Activated naive CD4-positive, alpha-beta T cell treated with anti-CD3 and anti-CD28 coated beads, Interleukin-2, amount 50 U/mL, for 24 hours (primary cell): ENCODE data around the gene HDAC4.

Source experiments
- H3K27ac Mint-ChIP-seq: one replicate; pipeline ENCODE4 v1.8.0; 2021; ENCODE audit warnings: mild to moderate bottlenecking, mixed read lengths
- H3K27me3 Mint-ChIP-seq: one replicate; pipeline ENCODE4 v1.8.0; 2021; ENCODE audit warnings: mixed read lengths
- H3K36me3 Mint-ChIP-seq: one replicate; pipeline ENCODE4 v1.8.0; 2021; ENCODE audit warnings: mixed read lengths
- H3K4me1 Mint-ChIP-seq: one replicate; pipeline ENCODE4 v1.8.0; 2021; ENCODE audit warnings: mixed read lengths
- H3K4me3 Mint-ChIP-seq: one replicate; pipeline ENCODE4 v1.8.0; 2021; ENCODE audit warnings: mild to moderate bottlenecking, mixed read lengths
- H3K9me3 Mint-ChIP-seq: one replicate; pipeline ENCODE4 v1.8.0; 2021; ENCODE audit warnings: mixed read lengths

Gene HDAC4

GRCh38 chr2:239113615-239114014, 287.2 kb downstream of the HDAC4 start:
- H3K27me3 Mint-ChIP-seq, result no peaks in the 10 kb centered on the region
- H3K9me3 Mint-ChIP-seq, result no peaks in the 10 kb centered on the region
- H3K4me3 Mint-ChIP-seq, result no peak overlapping the region
- no peaks in the 10 kb centered on the region for H3K36me3 Mint-ChIP-seq
- no peak overlapping the region for H3K27ac Mint-ChIP-seq
- peaks cover 4% of the 10 kb centered on the region for H3K4me1 Mint-ChIP-seq

DNA sequence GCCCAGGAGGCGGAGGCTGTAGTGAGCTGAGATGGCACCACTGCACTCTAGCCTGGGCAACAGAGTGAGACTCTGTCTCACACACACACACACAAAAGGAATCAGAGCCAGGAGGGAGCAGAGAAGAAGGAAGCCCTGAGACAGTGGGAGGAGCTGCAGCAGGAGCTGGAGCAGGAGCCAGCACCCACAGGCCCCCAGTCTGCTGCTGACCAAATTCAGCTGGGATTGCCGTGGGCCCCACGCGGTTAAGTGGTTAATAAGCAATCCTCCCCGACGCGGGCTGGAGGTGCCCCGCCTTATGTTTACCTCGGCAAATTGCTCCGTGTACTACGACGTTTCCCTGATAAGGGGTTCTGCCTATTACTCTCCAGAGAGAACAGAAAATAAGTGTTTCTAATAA, 287.6 kb downstream of the HDAC4 start:
- no peaks in the 10 kb centered on the region for H3K27me3 Mint-ChIP-seq
- no peaks in the 10 kb centered on the region for H3K9me3 Mint-ChIP-seq
- no peak overlapping the region for H3K4me3 Mint-ChIP-seq
- H3K27ac Mint-ChIP-seq, result no peak overlapping the region
- peaks cover 4% of the 10 kb centered on the region for H3K4me1 Mint-ChIP-seq
- H3K36me3 Mint-ChIP-seq, result no peaks in the 10 kb centered on the region

DNA sequence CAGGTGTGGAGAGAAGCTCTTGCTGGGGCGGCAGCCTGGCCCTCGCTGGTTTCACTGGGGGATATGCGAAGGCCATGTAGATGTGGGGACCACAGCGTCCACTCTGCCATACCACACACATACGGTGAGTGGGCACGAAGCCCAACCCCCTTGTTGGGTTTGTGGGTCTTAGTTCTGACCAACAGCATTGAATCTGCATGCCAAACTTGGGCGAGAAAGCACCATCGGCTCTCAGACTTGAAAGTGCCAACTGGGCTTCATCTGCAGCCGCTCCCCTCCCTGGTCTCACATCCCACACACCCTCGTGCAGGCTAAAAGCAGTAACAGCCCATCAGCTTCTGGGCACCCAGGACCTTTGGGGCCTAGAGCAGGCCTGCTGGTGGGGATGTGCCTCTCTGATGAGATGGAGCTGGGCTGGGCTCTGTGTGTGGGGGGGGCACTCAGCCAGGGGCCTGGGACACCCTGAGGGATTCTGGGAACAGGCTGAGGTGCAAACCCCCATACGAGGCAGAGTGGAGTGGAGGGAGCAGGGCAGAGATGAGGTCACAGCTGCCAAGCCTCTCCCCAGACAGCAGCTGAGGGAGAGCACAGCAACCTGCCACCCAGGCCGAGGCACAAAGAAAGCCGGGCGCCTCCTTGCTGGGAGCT, 288.6 kb downstream of the HDAC4 start:
- H3K36me3 Mint-ChIP-seq, result no peaks in the 10 kb centered on the region
- H3K27me3 Mint-ChIP-seq, result no peaks in the 10 kb centered on the region
- H3K9me3 Mint-ChIP-seq, result no peaks in the 10 kb centered on the region
- peaks cover 2% of the 10 kb centered on the region for H3K4me1 Mint-ChIP-seq
- no peak overlapping the region for H3K4me3 Mint-ChIP-seq
- no peak overlapping the region for H3K27ac Mint-ChIP-seq

DNA sequence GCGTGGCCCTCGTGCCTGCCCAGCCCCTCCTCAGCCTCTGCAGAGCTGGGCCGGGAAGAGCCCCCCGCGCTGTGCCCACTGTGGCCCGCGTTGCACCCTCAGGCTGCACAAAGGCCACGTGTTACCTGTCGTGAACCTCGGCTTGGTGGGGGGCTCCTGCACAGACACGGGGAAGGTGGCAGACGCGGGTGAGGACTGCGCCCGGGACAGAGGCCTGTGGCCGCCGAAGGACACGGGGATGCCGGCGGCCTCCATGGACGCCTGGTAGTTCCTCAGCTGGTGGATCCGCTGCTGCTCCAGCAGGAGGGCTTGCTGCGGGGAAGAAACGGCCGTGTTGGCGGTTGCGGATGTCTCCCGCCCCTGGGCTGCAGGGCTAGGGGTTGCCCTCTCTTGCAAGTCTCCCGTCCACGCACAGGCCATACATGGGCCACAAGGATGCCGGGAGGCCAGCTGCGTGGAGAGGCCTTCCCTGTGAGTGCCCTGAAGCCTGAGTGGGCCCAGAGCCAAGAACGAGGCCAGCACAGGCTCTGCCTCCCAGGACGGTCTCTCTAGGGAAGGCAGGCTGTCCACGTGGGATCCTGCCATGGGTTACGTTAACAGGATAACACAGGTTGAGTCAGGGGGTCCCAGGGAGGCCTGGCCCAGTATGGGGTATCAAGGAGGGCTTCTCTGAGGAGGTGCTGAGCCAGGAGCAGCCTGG, 289.3 kb downstream of the HDAC4 start:
- H3K9me3 Mint-ChIP-seq, result no peaks in the 10 kb centered on the region
- H3K27ac Mint-ChIP-seq, result no peak overlapping the region
- no peak overlapping the region for H3K4me3 Mint-ChIP-seq
- no peaks in the 10 kb centered on the region for H3K36me3 Mint-ChIP-seq
- no peaks in the 10 kb centered on the region for H3K4me1 Mint-ChIP-seq
- no peaks in the 10 kb centered on the region for H3K27me3 Mint-ChIP-seq

DNA sequence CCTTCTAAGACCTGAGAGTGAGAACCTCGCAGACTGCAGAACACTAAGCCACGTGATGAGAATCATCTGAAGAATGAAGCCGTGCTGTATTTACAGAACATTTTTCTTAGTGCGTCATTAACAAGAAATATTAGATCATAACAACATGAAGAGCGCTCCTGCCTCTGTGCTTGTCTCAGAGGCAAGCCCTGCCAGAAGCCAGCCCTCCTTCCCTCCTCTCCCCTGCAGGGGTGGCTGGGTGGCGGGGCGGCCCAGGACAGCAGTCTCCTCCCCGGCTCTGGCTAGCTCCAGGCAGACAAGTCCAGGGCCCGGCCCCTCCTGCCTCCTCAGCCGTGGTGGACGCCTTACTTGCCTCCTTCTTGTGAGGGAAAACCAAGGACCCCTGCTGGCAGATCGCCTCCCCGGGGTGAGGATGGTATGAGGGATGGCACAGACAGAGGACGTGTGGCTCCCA, 290.2 kb downstream of the HDAC4 start:
- Mint-ChIP-seq H3K4me3 (no peak overlapping the region), H3K9me3 (no peaks in the 10 kb centered on the region), H3K36me3 (no peaks in the 10 kb centered on the region), H3K4me1 (no peaks in the 10 kb centered on the region), H3K27me3 (no peaks in the 10 kb centered on the region), H3K27ac (no peak overlapping the region)

DNA sequence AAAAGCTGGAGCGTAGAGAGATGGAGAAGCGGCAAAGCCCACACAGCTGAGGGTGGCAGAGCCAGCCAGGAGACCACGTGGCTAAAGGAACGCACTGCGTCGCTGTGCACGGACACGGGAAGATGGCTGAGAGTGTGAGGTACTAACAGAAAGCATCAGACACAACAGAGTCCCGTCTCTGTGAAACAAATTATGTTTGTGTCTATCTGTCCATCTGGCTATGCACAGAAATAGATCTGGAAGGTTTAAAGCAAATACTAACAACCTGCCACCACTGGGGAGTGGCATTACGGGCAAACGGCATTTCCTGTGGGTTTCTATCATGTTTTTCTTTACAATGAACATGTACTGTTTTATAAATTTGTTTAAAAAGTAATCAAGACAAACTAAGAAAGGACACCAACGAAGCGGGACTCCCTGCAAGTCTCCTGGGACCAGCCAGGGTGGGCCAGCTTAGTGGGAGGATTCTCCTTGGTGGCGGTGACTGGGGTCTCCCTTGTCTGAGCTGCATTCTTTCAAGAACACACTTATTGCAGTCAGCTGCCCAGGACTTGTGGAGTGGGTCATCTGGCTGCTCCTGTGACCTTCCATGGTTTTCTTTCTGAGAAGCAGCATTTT, 290.8 kb downstream of the HDAC4 start:
- Mint-ChIP-seq H3K4me3 (no peak overlapping the region), H3K4me1 (no peaks in the 10 kb centered on the region), H3K36me3 (no peaks in the 10 kb centered on the region), H3K27me3 (no peaks in the 10 kb centered on the region), H3K27ac (no peak overlapping the region), H3K9me3 (no peaks in the 10 kb centered on the region)

GRCh38 chr2:239109041-239109927, 291.5 kb downstream of the HDAC4 start:
- Mint-ChIP-seq H3K9me3 (no peaks in the 10 kb centered on the region), H3K27ac (no peak overlapping the region), H3K36me3 (peaks cover 2% of the 10 kb centered on the region), H3K4me1 (no peaks in the 10 kb centered on the region), H3K4me3 (no peak overlapping the region), H3K27me3 (no peaks in the 10 kb centered on the region)

DNA sequence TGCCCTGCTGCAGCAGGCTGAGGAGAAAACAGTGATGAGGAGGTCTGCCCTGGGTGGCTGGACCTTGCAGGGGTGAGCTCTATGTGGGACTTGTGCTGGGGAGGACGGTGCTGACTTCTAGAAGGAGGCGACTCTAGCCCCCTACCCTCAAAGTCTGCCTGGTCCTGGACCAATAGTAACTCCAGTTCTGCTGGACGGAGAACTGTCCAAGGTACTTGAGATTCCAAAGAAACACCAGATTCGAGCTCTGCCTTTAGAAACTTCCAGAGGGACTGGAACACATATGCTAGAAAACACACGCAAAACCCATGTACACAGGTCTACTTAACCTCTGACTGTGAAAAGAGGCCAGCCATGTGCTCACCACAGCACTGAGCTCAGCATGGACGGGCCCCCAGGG, 292.4 kb downstream of the HDAC4 start:
- Mint-ChIP-seq H3K27me3 (no peaks in the 10 kb centered on the region), H3K9me3 (no peaks in the 10 kb centered on the region), H3K27ac (no peak overlapping the region), H3K4me3 (no peak overlapping the region), H3K36me3 (peaks cover 4% of the 10 kb centered on the region), H3K4me1 (no peaks in the 10 kb centered on the region)

GRCh38 chr2:239107936-239108335, 292.9 kb downstream of the HDAC4 start:
- Mint-ChIP-seq H3K4me3 (no peak overlapping the region), H3K9me3 (no peaks in the 10 kb centered on the region), H3K27ac (no peak overlapping the region), H3K4me1 (no peaks in the 10 kb centered on the region), H3K27me3 (no peaks in the 10 kb centered on the region), H3K36me3 (peaks cover 4% of the 10 kb centered on the region)

GRCh38 chr2:239106966-239107365, 293.9 kb downstream of the HDAC4 start:
- H3K27ac Mint-ChIP-seq, result no peak overlapping the region
- no peaks in the 10 kb centered on the region for H3K4me1 Mint-ChIP-seq
- H3K9me3 Mint-ChIP-seq, result no peaks in the 10 kb centered on the region
- H3K27me3 Mint-ChIP-seq, result no peaks in the 10 kb centered on the region
- peaks cover 4% of the 10 kb centered on the region for H3K36me3 Mint-ChIP-seq
- H3K4me3 Mint-ChIP-seq, result no peak overlapping the region

GRCh38 chr2:239106314-239106908, 294.4 kb downstream of the HDAC4 start:
- Mint-ChIP-seq H3K4me1 (no peaks in the 10 kb centered on the region), H3K36me3 (peaks cover 4% of the 10 kb centered on the region), H3K27ac (no peak overlapping the region), H3K4me3 (no peak overlapping the region), H3K9me3 (no peaks in the 10 kb centered on the region), H3K27me3 (no peaks in the 10 kb centered on the region)

DNA sequence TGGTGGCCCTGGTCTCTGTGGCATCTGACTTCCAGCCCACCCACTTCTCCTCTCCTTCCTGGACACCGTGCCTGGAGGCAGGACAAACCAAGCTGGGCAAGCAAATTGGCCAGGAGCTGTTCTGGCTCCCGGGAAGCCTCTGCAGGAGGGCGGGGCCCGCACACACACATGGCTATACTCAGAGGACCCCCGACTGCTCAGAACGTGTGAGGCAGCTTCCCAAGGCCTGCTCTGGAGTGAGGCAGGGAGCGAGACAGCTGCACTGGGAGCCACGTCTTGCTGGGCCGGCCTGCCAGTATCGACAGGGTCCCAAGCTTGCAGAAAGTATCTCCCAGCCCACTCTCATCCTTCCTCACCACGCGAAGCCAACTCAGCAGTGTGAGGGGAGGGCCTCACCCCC, 295.6 kb downstream of the HDAC4 start:
- Mint-ChIP-seq H3K36me3 (peaks cover 4% of the 10 kb centered on the region), H3K4me1 (no peaks in the 10 kb centered on the region), H3K27me3 (no peaks in the 10 kb centered on the region), H3K27ac (no peak overlapping the region), H3K9me3 (no peaks in the 10 kb centered on the region), H3K4me3 (no peak overlapping the region)

DNA sequence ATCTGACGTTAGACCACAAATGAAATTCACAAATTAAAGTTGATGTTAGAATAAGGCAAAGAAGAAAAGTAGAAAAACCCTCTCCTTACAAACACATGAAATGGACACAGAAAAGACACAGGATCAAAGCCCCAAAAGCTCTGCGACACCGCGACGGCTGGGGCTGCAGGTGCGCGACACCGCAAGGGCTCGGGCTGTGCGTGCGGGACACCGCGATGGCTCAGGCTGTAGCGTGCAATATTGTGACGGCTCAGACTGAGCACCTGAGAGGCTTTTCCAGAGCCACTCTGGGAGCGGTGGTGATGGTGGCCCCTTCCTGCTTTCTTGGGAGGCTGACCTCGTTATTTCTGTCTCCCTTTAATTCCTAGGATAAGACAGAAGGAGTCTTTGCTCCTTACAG, 296.0 kb downstream of the HDAC4 start:
- peaks cover 4% of the 10 kb centered on the region for H3K36me3 Mint-ChIP-seq
- H3K27me3 Mint-ChIP-seq, result no peaks in the 10 kb centered on the region
- H3K4me1 Mint-ChIP-seq, result no peaks in the 10 kb centered on the region
- no peaks in the 10 kb centered on the region for H3K9me3 Mint-ChIP-seq
- no peak overlapping the region for H3K27ac Mint-ChIP-seq
- no peak overlapping the region for H3K4me3 Mint-ChIP-seq

- no peaks in the 10 kb centered on the region for H3K9me3 Mint-ChIP-seq
- no peaks in the 10 kb centered on the region for H3K27me3 Mint-ChIP-seq
- no peaks in the 10 kb centered on the region for H3K4me1 Mint-ChIP-seq
- peaks cover 4% of the 10 kb centered on the region for H3K36me3 Mint-ChIP-seq
- no peak overlapping the region for H3K27ac Mint-ChIP-seq
- H3K4me3 Mint-ChIP-seq, result no peak overlapping the region
These were observed 297.4 kb downstream of the HDAC4 start for GRCh38 chr2:239103125-239104098.
